ENCODE results near the gene EIPR1. TPM values are rescaled to one million over a fixed set of nuclear protein-coding genes. Genes with fewer than 3 reads are reported as not detected.

Gene EIPR1
- total RNA-seq, 1 experiment from 2014 or later, result 27.8 TPM

GRCh38 chr2:3176071-3176868 lies 201.3 kb downstream of the EIPR1 start:
- Histone ChIP-seq H3K4me1 (ENCODE audit: insufficient read depth, low read length) (no peaks in the 10 kb centered on the region), H2BK5ac (ENCODE audit: insufficient read length, low read length) (no peak overlapping the region), H2AFZ (ENCODE audit: low read length) (no peak overlapping the region), H3T11ph (ENCODE audit: low read length) (no peak overlapping the region), H3K79me1 (ENCODE audit: insufficient read depth, low read depth, low read length, poor library complexity, severe bottlenecking) (no peaks in the 10 kb centered on the region), H2AK5ac (ENCODE audit: insufficient read length, low read length) (no peak overlapping the region), H3K9me3 (ENCODE audit: control insufficient read depth, low read depth, low read length) (no peaks in the 10 kb centered on the region), H4K91ac (ENCODE audit: insufficient read length, low read depth, low read length) (no peak overlapping the region), H3K23me2 (ENCODE audit: insufficient read length, low read depth, low read length, poor library complexity, severe bottlenecking) (no peaks in the 10 kb centered on the region), H4K5ac (ENCODE audit: insufficient read length, low read depth, low read length) (no peak overlapping the region), H3K4ac (ENCODE audit: low read depth, low read length) (no peak overlapping the region), H3K56ac (ENCODE audit: insufficient read length, low read depth, low read length) (no peak overlapping the region), H4K20me1 (ENCODE audit: control insufficient read depth, insufficient read depth, insufficient read length) (no peaks in the 10 kb centered on the region), H3K79me2 (ENCODE audit: insufficient read depth, low read length) (no peaks in the 10 kb centered on the region), H3K4me2 (ENCODE audit: insufficient read depth, insufficient read length, low read length) (no peak overlapping the region), H2BK12ac (ENCODE audit: insufficient read length, low read depth, low read length) (no peak overlapping the region), H4K8ac (replicated peaks; ENCODE audit: insufficient read length, low read depth, low read length) (no peak overlapping the region), H3K14ac (ENCODE audit: insufficient read depth, low read length) (no peak overlapping the region), H2BK120ac (ENCODE audit: low read depth, low read length, poor library complexity, severe bottlenecking) (no peak overlapping the region), H2BK20ac (ENCODE audit: low read depth, low read length, poor library complexity, severe bottlenecking) (no peak overlapping the region), H3K18ac (ENCODE audit: insufficient read length, low read depth, low read length) (no peak overlapping the region), H2BK15ac (ENCODE audit: low read depth, low read length) (no peak overlapping the region), H3K27me3 (ENCODE audit: insufficient read depth, low read length) (no peaks in the 10 kb centered on the region), H3K9ac (ENCODE audit: extremely low read depth, insufficient read length, low read length) (no peak overlapping the region), H3K23ac (ENCODE audit: insufficient read length, low read depth, low read length) (no peak overlapping the region), H3K27ac (ENCODE audit: insufficient read length, low read depth, low read length) (no peak overlapping the region)
- TF ChIP-seq CTCF (conservative IDR thresholded peaks at IDR 0.05), result no peak
- Mint-ChIP-seq H3K4me1 (0 out of 4 replicates have a peak, but pooled peaks cover 0 to 2% of the 10 kb centered on the region in 2 experiments), H3K9me3 (peaks cover 0 to 3% of the 10 kb centered on the region in 2 experiments; a peak in 2 of 5 replicates), H3K27ac (no peak overlapping the region), H3K36me3 (ENCODE audit: insufficient read depth in 1 of 3, low read depth in 3 of 3) (peaks cover 0 to 14% (median 8%) of the 10 kb centered on the region in 3 experiments; a peak in 5 of 7 replicates), H3K4me3 (no peak overlapping the region), H3K27me3 (ENCODE audit: low read depth) (no peaks in the 10 kb centered on the region; the same call in 1 of the 2 replicates)
- WGBS (ENCODE audit: extremely low coverage, insufficient read length, low lambda C conversion rate), result no CpG with 5 or more reads among the region's 23 CpGs
- no peak for DNase-seq
